ENCODE measurements around the gene ARHGAP28. TPM values are rescaled to one million over a fixed set of nuclear protein-coding genes. Genes with fewer than 3 reads are reported as not detected.

ARHGAP28 gene
- total and polyA plus RNA-seq, 2 of the 13 experiments (the other 11 are each of a cell fraction or from before 2014, with no cell fraction given) = not detected

DNA sequence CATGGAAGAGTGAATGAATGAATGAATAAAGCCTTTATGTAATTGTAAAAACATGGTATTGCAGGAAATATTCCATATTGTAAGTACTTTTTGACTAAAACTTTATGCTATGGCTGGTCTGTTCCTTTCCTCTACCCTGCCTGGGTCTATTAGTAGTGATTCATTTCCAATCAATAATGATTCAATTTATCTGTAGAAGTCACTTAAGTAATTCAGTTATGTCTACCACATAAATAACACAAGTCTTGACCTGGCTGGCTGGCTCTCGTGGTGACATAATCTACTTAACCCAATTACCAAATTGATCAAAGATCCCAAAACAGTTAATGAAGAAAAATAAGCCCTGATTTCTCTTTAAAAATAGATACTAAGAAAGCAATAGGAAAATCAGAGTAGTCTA lies 7.8 kb upstream of the ARHGAP28 start:
- POLR2A ChIA-PET = no interaction called here
- CTCF ChIA-PET (ENCODE audit: low intra/inter-chr PET ratio, low total read pairs) = no interaction called here
- no peaks in the 10 kb centered on the region for H3K79me2 ChIP-seq (ENCODE audit: insufficient read depth, low read length)
- WGBS (ENCODE audit: low lambda C conversion rate) = 3% methylated on average over 1 of the region's 1 CpG
- H3K9me3 ChIP-seq (ENCODE audit: low read length) = no peaks in the 10 kb centered on the region
- no peak overlapping the region for H3K4me2 ChIP-seq (ENCODE audit: low read depth, low read length)
- in situ Hi-C loops (cut with HindIII; ENCODE audit: extremely low pct_ligation_motif_present, low pct_unique_long_range_greater_than_20kb) (no loop called here), intact Hi-C loops (cut with micrococcal nuclease; ENCODE audit: unreplicated experiment) (no loop called here)
- ATAC-seq (no peak), FAIRE-seq (no peak), DNase-seq (ENCODE audit: low spot score) (no peak)
- no peaks in the 10 kb centered on the region for H4K20me1 ChIP-seq (ENCODE audit: insufficient read depth, low read length)
- no peak for TF ChIP-seq FOXC1 (CRISPR knock-in tag; IDR thresholded peaks at IDR 0.05; ENCODE audit: borderline replicate concordance)
- TF ChIP-seq ZNF207 (IDR thresholded peaks at IDR 0.05; ENCODE audit: borderline replicate concordance) = no peak
- TF ChIP-seq GPN1 (CRISPR knock-in tag; IDR thresholded peaks at IDR 0.05; ENCODE audit: borderline replicate concordance) = no peak
- TF ChIP-seq FOXK2 (IDR thresholded peaks at IDR 0.05) = no peak
- TF ChIP-seq NCOR1 (IDR thresholded peaks at IDR 0.05; ENCODE audit: borderline replicate concordance, low read length) = no peak
- no peak for TF ChIP-seq RXRA (CRISPR knock-in tag; IDR thresholded peaks at IDR 0.05)
- TF ChIP-seq HNF4A (CRISPR knock-in tag; IDR thresholded peaks at IDR 0.05) = no peak
- no peak for TF ChIP-seq HES4 (CRISPR knock-in tag; IDR thresholded peaks at IDR 0.05; ENCODE audit: borderline replicate concordance)
- TF ChIP-seq, protein P1, sequence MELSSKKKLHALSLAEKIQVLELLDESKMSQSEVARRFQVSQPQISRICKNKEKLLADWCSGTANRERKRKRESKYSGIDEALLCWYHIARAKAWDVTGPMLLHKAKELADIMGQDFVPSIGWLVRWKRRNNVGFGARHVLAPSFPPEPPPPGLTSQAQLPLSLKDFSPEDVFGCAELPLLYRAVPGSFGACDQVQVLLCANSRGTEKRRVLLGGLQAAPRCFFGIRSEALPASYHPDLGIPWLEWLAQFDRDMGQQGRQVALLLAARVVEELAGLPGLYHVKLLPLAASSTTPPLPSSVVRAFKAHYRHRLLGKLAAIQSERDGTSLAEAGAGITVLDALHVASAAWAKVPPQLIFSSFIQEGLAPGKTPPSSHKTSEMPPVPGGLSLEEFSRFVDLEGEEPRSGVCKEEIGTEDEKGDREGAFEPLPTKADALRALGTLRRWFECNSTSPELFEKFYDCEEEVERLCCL (CRISPR knock-in tag; IDR thresholded peaks at IDR 0.05; ENCODE audit: borderline replicate concordance) = no peak
- no peak for TF ChIP-seq ZNF543 (CRISPR knock-in tag; IDR thresholded peaks at IDR 0.05)
- no peak for TF ChIP-seq RARA (CRISPR knock-in tag; IDR thresholded peaks at IDR 0.05)
- TF ChIP-seq ZNF296 (CRISPR knock-in tag; conservative IDR thresholded peaks at IDR 0.05) = no peak
- no peak for TF ChIP-seq TEAD2 (CRISPR knock-in tag; IDR thresholded peaks at IDR 0.05)
- TF ChIP-seq RBM22 (optimal IDR thresholded peaks at IDR 0.05; ENCODE audit: low read length) = no peak
- TF ChIP-seq SATB2 (CRISPR knock-in tag; IDR thresholded peaks at IDR 0.05) = no peak
- no peak for TF ChIP-seq YEATS2 (CRISPR knock-in tag; IDR thresholded peaks at IDR 0.05; ENCODE audit: borderline replicate concordance)
- TF ChIP-seq ZNF616 (CRISPR knock-in tag; IDR thresholded peaks at IDR 0.05; ENCODE audit: low read depth) = no peak
- TF ChIP-seq MXD4 (CRISPR knock-in tag; IDR thresholded peaks at IDR 0.05) = no peak
- no peak for TF ChIP-seq ZNF343 (CRISPR knock-in tag; IDR thresholded peaks at IDR 0.05)
- no peak overlapping the region for H2AFZ ChIP-seq (ENCODE audit: low read length)
- no peak overlapping the region for H3K9ac ChIP-seq (ENCODE audit: insufficient read depth, low read depth, low read length)
- H3K4me3 ChIP-seq (replicated peaks in 1 of 3; ENCODE audit: insufficient read depth in 1 of 3, low read depth in 2 of 3, low read length in 3 of 3) = no peak overlapping the region
- no peaks in the 10 kb centered on the region for H3K27me3 ChIP-seq (ENCODE audit: control insufficient read depth in 1 of 2, insufficient read depth in 2 of 2, low read length in 2 of 2)
- no peaks in the 10 kb centered on the region for H3K36me3 ChIP-seq (replicated peaks in 1 of 2; ENCODE audit: control insufficient read depth in 1 of 2, insufficient read depth in 2 of 2, low read length in 2 of 2)
- H3K27ac ChIP-seq (ENCODE audit: extremely low read length, insufficient read depth, low read length) = no peak overlapping the region
- BruUV-seq (replicated peaks) = no TSS peak
- H3K4me1 ChIP-seq (ENCODE audit: insufficient read depth, low read length) = no peaks in the 10 kb centered on the region

Measured in HepG2 (cell line).